ENCODE measurements around the gene IL22RA1. TPM values are rescaled to one million over a fixed set of nuclear protein-coding genes. Genes with fewer than 3 reads are reported as not detected.

The IL22RA1 gene
- total RNA-seq, 4 donors from 2014 or later: 34.7 to 53.1 (median 45.9) TPM

DNA sequence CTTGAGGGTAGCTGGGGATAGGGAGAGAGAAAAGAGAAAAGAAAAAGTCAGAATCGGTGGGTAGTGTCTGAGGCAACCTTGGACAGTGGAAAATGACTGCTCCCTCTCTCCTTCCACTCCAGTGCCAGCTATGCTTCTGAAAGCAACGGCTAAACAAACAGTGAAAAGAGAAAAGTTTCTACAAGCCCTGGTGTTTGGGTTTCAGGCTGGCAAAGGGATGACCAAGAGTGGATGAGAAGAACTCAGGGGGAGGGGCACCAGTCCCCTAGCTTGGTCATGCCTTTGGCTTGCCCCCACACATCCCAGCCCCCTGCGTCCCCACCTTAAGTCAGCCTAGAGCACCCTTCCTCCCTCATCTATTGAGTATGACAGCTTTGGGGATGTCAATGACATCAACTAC is 8.6 kb downstream of the IL22RA1 start:
- 87 to 88% methylated on average over 3 of the region's 3 CpGs for WGBS, 2 donors
- no peak for DNase-seq (ENCODE audit: low spot score in 2 of 2)
- intact Hi-C loops (cut with DNase I; ENCODE audit: low total_unique reads): no loop called here
- no peak for TF ChIP-seq POLR2A (IDR thresholded peaks at IDR 0.05)
- TF ChIP-seq, protein P1, sequence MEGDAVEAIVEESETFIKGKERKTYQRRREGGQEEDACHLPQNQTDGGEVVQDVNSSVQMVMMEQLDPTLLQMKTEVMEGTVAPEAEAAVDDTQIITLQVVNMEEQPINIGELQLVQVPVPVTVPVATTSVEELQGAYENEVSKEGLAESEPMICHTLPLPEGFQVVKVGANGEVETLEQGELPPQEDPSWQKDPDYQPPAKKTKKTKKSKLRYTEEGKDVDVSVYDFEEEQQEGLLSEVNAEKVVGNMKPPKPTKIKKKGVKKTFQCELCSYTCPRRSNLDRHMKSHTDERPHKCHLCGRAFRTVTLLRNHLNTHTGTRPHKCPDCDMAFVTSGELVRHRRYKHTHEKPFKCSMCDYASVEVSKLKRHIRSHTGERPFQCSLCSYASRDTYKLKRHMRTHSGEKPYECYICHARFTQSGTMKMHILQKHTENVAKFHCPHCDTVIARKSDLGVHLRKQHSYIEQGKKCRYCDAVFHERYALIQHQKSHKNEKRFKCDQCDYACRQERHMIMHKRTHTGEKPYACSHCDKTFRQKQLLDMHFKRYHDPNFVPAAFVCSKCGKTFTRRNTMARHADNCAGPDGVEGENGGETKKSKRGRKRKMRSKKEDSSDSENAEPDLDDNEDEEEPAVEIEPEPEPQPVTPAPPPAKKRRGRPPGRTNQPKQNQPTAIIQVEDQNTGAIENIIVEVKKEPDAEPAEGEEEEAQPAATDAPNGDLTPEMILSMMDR (IDR thresholded peaks at IDR 0.05): no peak
- H3K4me3 ChIP-seq (ENCODE audit: low read depth, poor library complexity, severe bottlenecking): no peak overlapping the region

DNA sequence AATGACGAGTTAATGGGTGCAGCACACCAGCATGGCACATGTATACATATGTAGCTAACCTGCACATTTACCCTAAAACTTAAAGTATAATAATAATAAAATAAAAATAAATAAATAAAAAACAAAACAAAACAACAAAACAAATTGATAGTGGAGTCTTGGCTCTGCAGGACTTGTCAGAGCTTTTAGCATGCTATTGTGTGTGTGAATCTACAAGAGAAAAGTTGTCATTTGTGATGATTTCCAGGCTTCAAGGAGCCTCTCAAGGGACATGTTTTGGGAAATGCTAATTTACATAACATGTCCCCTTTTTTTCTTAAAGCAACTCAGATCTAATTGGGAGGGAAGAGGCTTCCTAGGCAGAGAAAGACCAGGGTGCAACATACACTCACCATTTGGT is 9.1 kb downstream of the IL22RA1 start:
- DNase-seq (ENCODE audit: low spot score in 2 of 2): no peak
- H3K4me3 ChIP-seq (ENCODE audit: low read depth, poor library complexity, severe bottlenecking): no peak overlapping the region
- no peak for TF ChIP-seq POLR2A (IDR thresholded peaks at IDR 0.05)
- TF ChIP-seq, protein P1 (IDR thresholded peaks at IDR 0.05): no peak
- WGBS, 2 donors: 91 to 100% methylated on average over 1 of the region's 1 CpG
- intact Hi-C loops (cut with DNase I; ENCODE audit: low total_unique reads): no loop called here

DNA sequence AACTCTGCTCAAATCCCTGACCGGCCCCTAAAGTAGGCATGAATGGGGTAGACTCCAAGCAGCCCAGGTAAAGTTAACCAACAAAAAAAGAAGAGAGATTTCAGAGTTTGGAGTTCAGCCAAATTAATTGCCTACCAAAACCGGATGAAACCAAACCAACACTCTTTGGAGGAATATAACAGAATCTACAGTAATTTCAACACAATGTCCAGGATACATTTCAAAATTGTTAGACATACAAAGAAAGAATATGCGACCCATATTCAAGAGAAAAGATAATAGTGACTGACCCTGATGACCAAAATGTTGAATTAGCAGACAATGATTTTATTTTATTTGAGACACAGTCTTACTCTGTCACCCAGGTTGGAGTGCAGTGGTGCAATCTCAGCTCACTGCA is 12.6 kb downstream of the IL22RA1 start:
- no peak overlapping the region for H3K4me3 ChIP-seq (ENCODE audit: low read depth, poor library complexity, severe bottlenecking)
- TF ChIP-seq, protein P1 (IDR thresholded peaks at IDR 0.05): no peak
- TF ChIP-seq POLR2A (IDR thresholded peaks at IDR 0.05): no peak
- DNase-seq (ENCODE audit: low spot score in 2 of 2): no peak
- WGBS, 2 donors: 74 to 87% methylated on average over 3 of the region's 3 CpGs
- intact Hi-C loops (cut with DNase I; ENCODE audit: low total_unique reads): no loop called here

DNA sequence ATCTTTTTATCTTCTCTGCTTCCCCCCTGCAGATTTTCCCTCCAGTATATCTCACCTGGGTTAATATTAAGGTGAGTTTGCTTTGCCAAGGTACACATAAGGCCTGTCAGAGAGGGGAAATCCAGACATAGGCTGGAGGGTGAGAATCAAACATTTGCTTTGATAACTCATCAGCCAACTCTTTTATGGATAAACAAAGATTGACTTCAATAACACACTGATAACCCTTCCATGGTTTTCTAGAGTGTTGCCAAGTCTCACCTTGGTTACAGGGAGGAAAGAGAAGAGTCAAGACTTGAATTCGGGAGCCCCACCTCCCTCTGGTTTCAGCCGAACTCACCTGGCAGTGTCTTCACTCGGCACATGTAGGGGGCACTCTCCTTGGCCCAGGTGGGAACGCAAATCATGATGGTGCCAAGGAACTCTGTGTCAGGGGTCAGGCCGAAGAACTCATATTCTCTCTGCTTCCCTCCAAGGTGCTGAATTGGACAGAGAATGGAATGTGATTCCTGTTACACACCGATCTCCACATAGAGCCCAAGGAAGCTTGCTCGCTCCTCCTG is 15.1 kb downstream of the IL22RA1 start:
- intact Hi-C loops (cut with DNase I; ENCODE audit: low total_unique reads): no loop called here
- H3K4me3 ChIP-seq (ENCODE audit: low read depth, poor library complexity, severe bottlenecking): no peak overlapping the region
- DNase-seq (ENCODE audit: low spot score in 2 of 2): no peak
- TF ChIP-seq POLR2A (IDR thresholded peaks at IDR 0.05): no peak
- TF ChIP-seq, protein P1 (IDR thresholded peaks at IDR 0.05): no peak
- 62 to 74% methylated on average over 7 of the region's 7 CpGs for WGBS, 2 donors

DNA sequence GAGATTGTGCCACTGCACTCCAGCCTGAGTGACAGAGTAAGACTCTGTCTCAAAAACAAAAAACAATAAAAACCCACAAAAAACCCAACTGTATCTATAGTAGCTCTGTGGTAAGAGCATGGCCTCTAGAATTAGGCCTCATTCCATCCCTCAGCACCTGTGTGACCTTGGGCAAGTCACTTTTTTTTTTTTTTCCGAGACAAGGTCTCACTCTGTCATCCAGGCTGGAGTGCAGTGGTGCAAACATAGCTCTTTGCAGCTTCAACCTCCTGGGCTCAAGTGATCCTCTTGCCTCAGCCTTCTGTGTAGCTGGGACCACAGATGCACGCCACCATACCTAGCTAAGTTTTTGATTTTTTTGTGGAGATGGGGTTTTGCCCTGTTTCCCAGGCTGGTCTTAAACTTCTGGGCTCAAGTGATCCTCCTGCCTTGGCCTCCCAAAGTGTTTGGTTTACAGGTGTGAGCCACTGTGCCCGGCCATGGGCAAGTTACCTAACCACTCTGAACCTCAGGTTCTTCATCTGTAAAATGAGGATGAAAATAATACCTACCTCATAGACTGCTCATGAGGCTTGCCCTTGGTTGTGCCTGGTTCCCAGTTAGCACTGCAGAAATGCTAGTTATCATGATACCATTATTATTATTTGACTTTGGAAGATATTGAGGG is 15.7 kb downstream of the IL22RA1 start:
- no peak for TF ChIP-seq POLR2A (IDR thresholded peaks at IDR 0.05)
- TF ChIP-seq, protein P1 (IDR thresholded peaks at IDR 0.05): no peak
- no peak overlapping the region for H3K4me3 ChIP-seq (ENCODE audit: low read depth, poor library complexity, severe bottlenecking)
- 89 to 94% methylated on average over 3 of the region's 3 CpGs for WGBS, 2 donors
- intact Hi-C loops (cut with DNase I; ENCODE audit: low total_unique reads): no loop called here
- no peak for DNase-seq (ENCODE audit: low spot score in 2 of 2)

DNA sequence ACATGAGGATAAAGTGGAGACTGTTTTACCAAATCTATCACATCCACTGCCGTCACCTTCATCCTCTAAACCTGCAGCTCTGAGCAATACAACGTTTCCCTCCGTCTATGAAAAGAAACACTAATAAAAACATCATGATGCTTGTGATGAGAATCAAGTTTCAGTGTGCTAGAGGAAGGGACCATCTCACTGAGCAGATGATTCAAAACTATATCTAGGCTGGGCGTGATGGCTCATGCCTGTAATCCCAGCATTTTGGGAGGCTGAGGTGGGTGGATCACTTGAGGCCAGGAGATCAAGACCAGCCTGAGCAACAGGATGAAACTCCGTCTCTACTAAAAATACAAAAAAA is 16.3 kb downstream of the IL22RA1 start:
- DNase-seq (ENCODE audit: low spot score in 2 of 2): no peak
- TF ChIP-seq POLR2A (IDR thresholded peaks at IDR 0.05): no peak
- TF ChIP-seq, protein P1 (IDR thresholded peaks at IDR 0.05): no peak
- 68 to 82% methylated on average over 5 of the region's 5 CpGs for WGBS, 2 donors
- intact Hi-C loops (cut with DNase I; ENCODE audit: low total_unique reads): no loop called here
- H3K4me3 ChIP-seq (ENCODE audit: low read depth, poor library complexity, severe bottlenecking): no peak overlapping the region

Measured in lower leg skin (tissue), 4 donors.